CD14-positive monocyte (primary cell): ENCODE results near the gene PQBP1. TPM values are rescaled to one million over a fixed set of nuclear protein-coding genes. Genes with fewer than 3 reads are reported as not detected.
A peak's percentile ranks its signal among the peaks of the same experiment; 100 is the strongest.

Experiments used
- DNase-seq, 3 donors: peaks; one replicate each; pipeline ENCODE4 v3.0.0-alpha.2; 2011 to 2022
- H2AFZ ChIP-seq: 2 replicates; pipeline ENCODE4 v1.6.0; 2012; ENCODE audit warnings: mild to moderate bottlenecking, low read depth, low read length, inconsistent platforms; ENCODE audit not compliant: insufficient read depth, poor library complexity, severe bottlenecking
- H3K27ac ChIP-seq, 2 donors: 1 replicate in 1 of 2; 2 replicates in 1 of 2; pipeline ENCODE4 v1.5.1; 2012 to 2013; ENCODE audit warnings: low read length in 2 of 2, control low read depth in 1 of 2, inconsistent platforms in 1 of 2, low read depth in 1 of 2, mild to moderate bottlenecking in 1 of 2
- H3K27me3 ChIP-seq, 2 donors: one replicate each; pipeline versions ENCODE4 v1.6.0 to v1.6.1; 2011 to 2013; ENCODE audit warnings: low read length in 2 of 2; ENCODE audit not compliant: control insufficient read depth in 2 of 2, insufficient read depth in 2 of 2
- H3K36me3 ChIP-seq, 2 donors: replicated peaks in 1 of 2; 1 replicate in 1 of 2; 2 replicates in 1 of 2; pipeline versions ENCODE4 v1.5.1 to v1.6.1; 2012 to 2013; ENCODE audit warnings: low read length in 2 of 2, control low read depth in 1 of 2, inconsistent platforms in 1 of 2, mild to moderate bottlenecking in 1 of 2; ENCODE audit not compliant: insufficient read depth in 2 of 2, control insufficient read depth in 1 of 2
- H3K4me1 ChIP-seq, 2 donors: 1 replicate in 1 of 2; 2 replicates in 1 of 2; pipeline versions ENCODE4 v1.5.1 to v1.6.1; 2012 to 2013; ENCODE audit warnings: low read length in 2 of 2, control low read depth in 1 of 2, inconsistent platforms in 1 of 2, mild to moderate bottlenecking in 1 of 2, moderate library complexity in 1 of 2; ENCODE audit not compliant: insufficient read depth in 2 of 2, control insufficient read depth in 1 of 2
- H3K4me2 ChIP-seq: replicated peaks from 2 replicates; pipeline ENCODE3; 2012; ENCODE audit warnings: low read length, moderate library complexity, mild to moderate bottlenecking; ENCODE audit not compliant: poor library complexity, severe bottlenecking; ENCODE audit errors: extremely low read depth
- H3K4me3 ChIP-seq, 3 experiments: fragments of 200-600 bp in 1 of 3; sonication (generic) in 1 of 3; replicated peaks in 1 of 3; 1 replicate in 2 of 3; 2 replicates in 1 of 3; pipeline ENCODE4 v1.5.1; 2011 to 2013; ENCODE audit warnings: low read length in 3 of 3, mild to moderate bottlenecking in 3 of 3, control low read depth in 2 of 3, low read depth in 2 of 3, inconsistent platforms in 1 of 3, moderate library complexity in 1 of 3
- H3K79me2 ChIP-seq: 2 replicates; pipeline ENCODE4 v1.6.0; 2012; ENCODE audit warnings: mild to moderate bottlenecking, control low read depth, inconsistent platforms, low read length, moderate library complexity; ENCODE audit not compliant: insufficient read depth
- H3K9ac ChIP-seq: 2 replicates; pipeline ENCODE4 v1.6.0; 2017; ENCODE audit warnings: low read length, mild to moderate bottlenecking; ENCODE audit not compliant: insufficient read depth, poor library complexity, severe bottlenecking
- H3K9me3 ChIP-seq, 2 donors: replicated peaks in 1 of 2; 1 replicate in 1 of 2; 2 replicates in 1 of 2; pipeline versions ENCODE4 v1.5.1 to v1.6.1; 2012 to 2013; ENCODE audit warnings: low read length in 2 of 2, control low read depth in 1 of 2; ENCODE audit not compliant: control insufficient read depth in 1 of 2, insufficient read depth in 1 of 2
- H4K20me1 ChIP-seq: 2 replicates; pipeline ENCODE4 v1.6.0; 2012; ENCODE audit warnings: mild to moderate bottlenecking, low read length, control low read depth, moderate library complexity; ENCODE audit not compliant: insufficient read depth
- H3K27ac Mint-ChIP-seq, 7 donors: one replicate each; pipeline ENCODE4 v1.8.0; 2020; ENCODE audit warnings: mild to moderate bottlenecking in 7 of 7, mixed read lengths in 7 of 7, moderate library complexity in 6 of 7, inconsistent platforms in 2 of 7
- H3K27me3 Mint-ChIP-seq, 3 donors: one replicate each; pipeline ENCODE4 v1.8.0; 2021 to 2022; ENCODE audit warnings: low read depth in 3 of 3, mild to moderate bottlenecking in 3 of 3, mixed read lengths in 3 of 3, moderate library complexity in 3 of 3, inconsistent platforms in 1 of 3
- H3K36me3 Mint-ChIP-seq, 2 donors: one replicate each; pipeline ENCODE4 v1.8.0; 2020; ENCODE audit warnings: mixed read lengths in 2 of 2, inconsistent platforms in 1 of 2, mild to moderate bottlenecking in 1 of 2
- H3K4me1 Mint-ChIP-seq: one replicate; pipeline ENCODE4 v1.8.0; 2020; ENCODE audit warnings: mild to moderate bottlenecking, mixed read lengths
- H3K4me3 Mint-ChIP-seq, 2 donors: one replicate each; pipeline ENCODE4 v1.8.0; 2020; ENCODE audit warnings: mild to moderate bottlenecking in 2 of 2, mixed read lengths in 2 of 2, moderate library complexity in 1 of 2
- H3K9me3 Mint-ChIP-seq, 7 donors: one replicate each; pipeline ENCODE4 v1.8.0; 2020 to 2022; ENCODE audit warnings: mixed read lengths in 7 of 7, mild to moderate bottlenecking in 6 of 7, moderate library complexity in 6 of 7, inconsistent platforms in 2 of 7
- CTCF ChIP-seq: fragments of 200-600 bp; IDR thresholded peaks from one replicate; pipeline ENCODE4 v1.8.0; 2022; ENCODE audit warnings: antibody characterized with exemption, mild to moderate bottlenecking
- WGBS: methylation state at CpG from one replicate; pipeline ENCODE4 v1.1.5; 2013; ENCODE audit warnings: missing lambda C conversion rate; ENCODE audit not compliant: insufficient coverage; 5-methylcytosine and 5-hydroxymethylcytosine counted together
- intact Hi-C, 2 donors: fragments of 100-400 bp; cut with micrococcal nuclease; formaldehyde crosslinking; loops; one replicate each; pipeline versions ENCODE4 v1.15.0 to v1.15.1; 2023
- polyA plus RNA-seq, 3 donors: library from polyadenylated mRNA; depleted of rRNA in 1 of 3; unstranded in 2 of 3; stranded (reverse) in 1 of 3; fragments of 300-500 nt in 2 of 3; fragments of >200 nt in 1 of 3; fragmentation: Illumina TruSeq in 2 of 3; gene quantifications; 1 replicate in 2 of 3; 2 replicates in 1 of 3; pipeline ENCODE4 v1.2.3, GENCODE V29; 2012 to 2021

The PQBP1 gene
- polyA plus RNA-seq, 3 donors, result 71.7 to 129 (median 78.3) TPM

GRCh38 chrX:48899078-48899410 is 1.3 kb downstream of the PQBP1 start:
- no peak overlapping the region for H3K27ac Mint-ChIP-seq
- H3K79me2 ChIP-seq, result peaks cover 32% of the 10 kb centered on the region
- no peak for TF ChIP-seq CTCF
- H3K9ac ChIP-seq, result no peak overlapping the region
- no peak overlapping the region for H3K27ac ChIP-seq
- no peak for DNase-seq
- H3K4me3 Mint-ChIP-seq, result no peak overlapping the region
- no CpG with 5 or more reads among the region's 8 CpGs for WGBS
- H3K27me3 ChIP-seq, result no peaks in the 10 kb centered on the region
- intact Hi-C loops, result loop anchor here (5.0 to 10.0 kb wide), 3 partner anchors 46 to 146 kb away; partner anchors contain the start of genes HDAC6 (in 2 of the 2) and TFE3 (in 1 of the 2)
- H3K36me3 Mint-ChIP-seq, result peaks cover 40 to 41% of the 10 kb centered on the region in 2 donors
- peaks cover 0 to 3% (median 0%) of the 10 kb centered on the region in 3 donors for H3K27me3 Mint-ChIP-seq
- peaks cover 31% of the 10 kb centered on the region for H4K20me1 ChIP-seq
- H3K9me3 ChIP-seq, result no peaks in the 10 kb centered on the region
- no peak overlapping the region for H3K4me2 ChIP-seq
- H3K4me3 ChIP-seq, result no peak overlapping the region
- peaks cover 0 to 28% (median 2%) of the 10 kb centered on the region in 7 donors for H3K9me3 Mint-ChIP-seq
- peaks cover 27 to 50% of the 10 kb centered on the region in 2 donors for H3K36me3 ChIP-seq
- H3K4me1 ChIP-seq, result peaks cover 19 to 23% of the 10 kb centered on the region in 2 donors
- no peak overlapping the region for H2AFZ ChIP-seq
- peaks cover 15% of the 10 kb centered on the region for H3K4me1 Mint-ChIP-seq

- H3K36me3 ChIP-seq, result peaks cover 32 to 59% of the 10 kb centered on the region in 2 donors
- H3K4me3 Mint-ChIP-seq, result no peak overlapping the region
- peaks cover 19 to 22% of the 10 kb centered on the region in 2 donors for H3K4me1 ChIP-seq
- intact Hi-C loops, result no loop called here
- H3K27me3 Mint-ChIP-seq, result peaks cover 0 to 3% (median 0%) of the 10 kb centered on the region in 3 donors
- H3K9ac ChIP-seq, result no peak overlapping the region
- no peak overlapping the region for H3K27ac ChIP-seq
- H2AFZ ChIP-seq, result no peak overlapping the region
- no CpG with 5 or more reads among the region's 7 CpGs for WGBS
- peaks cover 13% of the 10 kb centered on the region for H3K4me1 Mint-ChIP-seq
- peaks cover 24% of the 10 kb centered on the region for H3K79me2 ChIP-seq
- H3K27ac Mint-ChIP-seq, result peak overlapping the region in 1 of 7 donors; percentile 47
- peaks cover 0 to 29% (median 2%) of the 10 kb centered on the region in 7 donors for H3K9me3 Mint-ChIP-seq
- no peaks in the 10 kb centered on the region for H3K27me3 ChIP-seq
- H3K9me3 ChIP-seq, result no peaks in the 10 kb centered on the region
- DNase-seq, result no peak
- H4K20me1 ChIP-seq, result peaks cover 27% of the 10 kb centered on the region
- H3K4me3 ChIP-seq, result no peak overlapping the region
- H3K36me3 Mint-ChIP-seq, result peaks cover 35 to 47% of the 10 kb centered on the region in 2 donors
- TF ChIP-seq CTCF, result no peak
- H3K4me2 ChIP-seq, result no peak overlapping the region
Observed at GRCh38 chrX:48901069-48901468, 3.3 kb downstream of the PQBP1 start.
